RWPE1 (cell line): Measurements from ENCODE around the gene GPBP1.

Experiments
- CTCF ChIA-PET: fragments of 350-600 bp; sonication (Branson Sonifier 250); formaldehyde crosslinking; extraction: SDS; loops from one replicate; lab custom pipeline; 2021; lab: Yijun Ruan, JAX
- POLR2A ChIA-PET: fragments of 400-600 bp; formaldehyde crosslinking; extraction: SDS; loops from one replicate; lab custom pipeline; 2020; ENCODE audit warnings: antibody characterized with exemption; ENCODE audit not compliant: low non-redundant PET; lab: Yijun Ruan, JAX
- DNase-seq: peaks from one replicate; pipeline ENCODE4 v3.0.0; 2012; ENCODE audit warnings: low spot score
- H3K27ac ChIP-seq: fragments of 450-650 bp; 2 replicates; pipeline ENCODE4 v1.5.1; 2017
- TF ChIP-seq, protein P1 (sequence below): fragments of 450-650 bp; conservative IDR thresholded peaks from 2 replicates; pipeline ENCODE4 v1.5.1; 2017; ENCODE audit warnings: low read depth, mild to moderate bottlenecking

GPBP1 gene

GRCh38 chr5:57173319-57174127 lies at the start of gene GPBP1:
TSS of gene GPBP1 (plus strand) at chr5:57174059. CDS start at chr5:57214131, 40,072 bp downstream.
- CTCF ChIA-PET, result no interaction called here
- TF ChIP-seq, protein P1, sequence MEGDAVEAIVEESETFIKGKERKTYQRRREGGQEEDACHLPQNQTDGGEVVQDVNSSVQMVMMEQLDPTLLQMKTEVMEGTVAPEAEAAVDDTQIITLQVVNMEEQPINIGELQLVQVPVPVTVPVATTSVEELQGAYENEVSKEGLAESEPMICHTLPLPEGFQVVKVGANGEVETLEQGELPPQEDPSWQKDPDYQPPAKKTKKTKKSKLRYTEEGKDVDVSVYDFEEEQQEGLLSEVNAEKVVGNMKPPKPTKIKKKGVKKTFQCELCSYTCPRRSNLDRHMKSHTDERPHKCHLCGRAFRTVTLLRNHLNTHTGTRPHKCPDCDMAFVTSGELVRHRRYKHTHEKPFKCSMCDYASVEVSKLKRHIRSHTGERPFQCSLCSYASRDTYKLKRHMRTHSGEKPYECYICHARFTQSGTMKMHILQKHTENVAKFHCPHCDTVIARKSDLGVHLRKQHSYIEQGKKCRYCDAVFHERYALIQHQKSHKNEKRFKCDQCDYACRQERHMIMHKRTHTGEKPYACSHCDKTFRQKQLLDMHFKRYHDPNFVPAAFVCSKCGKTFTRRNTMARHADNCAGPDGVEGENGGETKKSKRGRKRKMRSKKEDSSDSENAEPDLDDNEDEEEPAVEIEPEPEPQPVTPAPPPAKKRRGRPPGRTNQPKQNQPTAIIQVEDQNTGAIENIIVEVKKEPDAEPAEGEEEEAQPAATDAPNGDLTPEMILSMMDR, result no peak
- peak; percentile 99 for DNase-seq
- peak within 1 kb of the TSS; percentile 99 for H3K27ac ChIP-seq
- POLR2A ChIA-PET, result interaction anchor here (0.7 kb wide), 1 partner anchor 42 kb away, joined by 4 read pairs; no protein-coding TSS in a partner anchor

- peak; percentile 80 for DNase-seq
- POLR2A ChIA-PET, result no interaction called here
- no peak overlapping the region for H3K27ac ChIP-seq
- TF ChIP-seq, protein P1, result no peak
- CTCF ChIA-PET, result interaction anchor here (0.6 kb wide), 1 partner anchor 80 kb away, joined by 3 read pairs; no protein-coding TSS in a partner anchor
These were observed 45.5 kb upstream of the GPBP1 start for GRCh38 chr5:57128325-57128724.

DNA sequence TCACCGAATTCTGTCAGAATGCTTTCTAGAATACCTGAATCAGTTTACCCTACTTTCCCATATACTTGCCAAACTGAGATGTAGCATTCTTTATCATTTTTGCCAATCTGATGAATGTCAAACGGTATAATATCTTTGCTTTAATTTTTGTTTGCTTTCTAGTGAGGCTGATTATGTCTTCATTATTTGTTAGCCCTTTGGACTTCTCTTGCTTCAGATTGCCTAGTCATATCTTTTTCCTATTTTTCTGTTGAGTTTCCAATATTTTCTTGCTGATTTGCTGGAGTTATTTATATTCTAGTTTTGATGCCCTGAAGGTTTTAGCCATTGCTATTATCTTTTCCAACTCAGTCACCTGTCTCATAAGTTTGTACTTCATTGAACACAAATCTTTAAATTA lies 40.3 kb upstream of the GPBP1 start:
- POLR2A ChIA-PET, result no interaction called here
- CTCF ChIA-PET, result no interaction called here
- TF ChIP-seq, protein P1, result no peak
- no peak overlapping the region for H3K27ac ChIP-seq
- no peak for DNase-seq

DNA sequence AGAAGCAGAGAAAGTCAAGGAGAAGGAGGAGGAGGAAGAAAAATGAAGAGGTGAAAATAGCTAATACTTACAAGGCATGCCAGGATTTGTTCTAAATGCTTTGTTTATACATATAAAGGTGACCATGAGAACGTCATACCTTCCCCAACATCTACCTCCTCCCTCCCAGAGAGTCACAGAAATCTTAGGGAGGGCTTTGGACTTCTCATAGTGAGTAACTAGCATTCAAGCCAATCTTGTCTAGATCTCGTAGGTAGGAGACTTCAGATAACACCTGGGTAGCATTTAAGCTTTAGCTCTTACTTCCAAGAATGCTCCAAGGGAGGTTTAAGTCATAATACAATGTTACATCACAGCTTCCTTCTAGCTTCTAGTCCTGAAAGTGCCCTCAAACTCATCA lies 36.5 kb upstream of the GPBP1 start:
- ChIA-PET CTCF (interaction anchor here (0.6 to 1.7 kb wide), 13 partner anchors 10 to 243 kb away, joined by 3 to 8 read pairs (median 3); partner anchors contain the start of gene SETD9), POLR2A (no interaction called here)
- no peak for DNase-seq
- TF ChIP-seq, protein P1, result no peak
- H3K27ac ChIP-seq, result no peak overlapping the region

- TF ChIP-seq, protein P1, result no peak
- no peak for DNase-seq
- POLR2A ChIA-PET, result no interaction called here
- no peak overlapping the region for H3K27ac ChIP-seq
- CTCF ChIA-PET, result interaction anchor here (1.1 kb wide), 1 partner anchor 14 kb away, joined by 3 read pairs; no protein-coding TSS in a partner anchor
These were observed 21.5 kb upstream of the GPBP1 start for GRCh38 chr5:57152316-57152715.

DNA sequence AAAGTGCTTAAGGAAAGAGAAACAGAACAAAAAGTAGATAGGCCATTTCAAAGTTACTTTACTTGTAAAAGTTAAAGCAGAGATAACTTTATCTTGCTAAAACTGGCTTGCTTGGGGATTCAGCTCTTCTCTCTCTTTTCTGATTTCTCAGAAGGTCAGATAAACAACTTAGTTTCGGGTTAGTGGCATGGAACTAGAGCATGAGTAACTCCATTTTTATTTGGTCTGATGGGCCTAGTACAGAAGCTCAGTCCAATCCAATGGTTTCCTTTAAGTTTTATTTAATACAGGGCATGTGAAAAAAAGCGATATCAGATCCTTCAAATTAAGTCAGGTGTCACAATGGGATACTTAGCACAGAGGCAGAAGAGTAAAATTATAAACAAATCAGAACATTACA lies 18.8 kb upstream of the GPBP1 start:
- DNase-seq, result no peak
- no peak overlapping the region for H3K27ac ChIP-seq
- TF ChIP-seq, protein P1, result no peak
- POLR2A ChIA-PET, result no interaction called here
- CTCF ChIA-PET, result interaction anchor here (0.6 kb wide), 1 partner anchor 61 kb away, joined by 3 read pairs; no protein-coding TSS in a partner anchor
